Measurements from ENCODE around the gene DACT2.

GRCh38 chr6:168280020-168280898 lies 39.3 kb downstream of the DACT2 start:
- TF ChIP-seq SNAI2 (CRISPR knock-in tag; IDR thresholded peaks at IDR 0.05), result no peak
- TF ChIP-seq ARNTL (CRISPR knock-in tag; IDR thresholded peaks at IDR 0.05; ENCODE audit: borderline replicate concordance, low read depth), result no peak
- no peak for TF ChIP-seq ZNF70 (CRISPR knock-in tag; IDR thresholded peaks at IDR 0.05)
- TF ChIP-seq ZC3H10 (CRISPR knock-in tag; IDR thresholded peaks at IDR 0.05), result no peak
- TF ChIP-seq CSDC2 (CRISPR knock-in tag; IDR thresholded peaks at IDR 0.05), result no peak
- TF ChIP-seq ZNF8 (CRISPR knock-in tag; IDR thresholded peaks at IDR 0.05), result no peak
- TF ChIP-seq PATZ1 (CRISPR knock-in tag; IDR thresholded peaks at IDR 0.05; ENCODE audit: borderline replicate concordance), result no peak
